Neuron (in vitro differentiated cells): Measurements from ENCODE around the gene SERPINA1.
"Not testable (repeated sequence)": the region's sequence is repeated elsewhere in the genome, so short reads cannot be mapped to it uniquely, and the experiment has no call there.

ENCODE experiments used
- H2AFZ ChIP-seq: one replicate; pipeline ENCODE4 v1.6.1; 2013; ENCODE audit warnings: low read depth, mild to moderate bottlenecking, inconsistent platforms, low read length, moderate library complexity
- H3K27me3 ChIP-seq: one replicate; pipeline ENCODE4 v1.6.1; 2013; ENCODE audit warnings: low read length; ENCODE audit not compliant: insufficient read depth
- H3K36me3 ChIP-seq: one replicate; pipeline ENCODE4 v1.6.1; 2013; ENCODE audit warnings: low read length; ENCODE audit not compliant: insufficient read depth
- H3K4me1 ChIP-seq: one replicate; pipeline ENCODE4 v1.6.1; 2013; ENCODE audit warnings: low read length; ENCODE audit not compliant: insufficient read depth
- H3K4me3 ChIP-seq: 2 replicates; pipeline ENCODE4 v1.5.1; 2013; ENCODE audit warnings: mild to moderate bottlenecking, low read length, moderate library complexity
- H3K9me3 ChIP-seq: one replicate; pipeline ENCODE4 v1.6.1; 2013; ENCODE audit warnings: low read length

Gene SERPINA1

DNA sequence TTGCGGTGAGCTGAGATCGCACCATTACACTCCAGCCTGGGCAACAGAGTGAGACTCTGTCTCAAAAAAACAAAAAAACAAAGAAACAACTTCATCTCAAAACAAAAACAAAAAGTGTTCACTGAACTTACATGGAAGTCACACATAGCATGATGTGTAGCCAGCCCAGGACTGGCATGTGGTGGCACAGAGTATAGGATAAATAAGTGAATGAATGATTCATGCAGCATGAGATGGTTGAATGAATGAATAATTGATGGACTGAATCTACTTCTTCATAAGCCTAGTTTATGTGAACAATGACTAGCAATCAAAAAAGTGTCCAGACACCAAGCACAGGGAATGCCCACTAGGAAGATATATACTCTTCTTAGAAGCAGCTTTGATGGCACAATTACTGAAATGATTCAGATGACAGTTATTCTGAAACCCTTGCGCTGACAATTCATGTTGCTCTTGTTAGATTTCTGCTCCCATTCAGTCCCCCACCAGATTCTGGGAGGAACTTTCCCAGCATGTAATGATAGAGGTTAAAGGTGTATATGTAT is 33.7 kb downstream of the SERPINA1 start:
- no peaks in the 10 kb centered on the region for H3K27me3 ChIP-seq
- H3K4me1 ChIP-seq, result no peaks in the 10 kb centered on the region
- H2AFZ ChIP-seq, result no peak overlapping the region
- no peaks in the 10 kb centered on the region for H3K36me3 ChIP-seq
- no peak overlapping the region for H3K4me3 ChIP-seq
- H3K9me3 ChIP-seq, result no peaks in the 10 kb centered on the region

DNA sequence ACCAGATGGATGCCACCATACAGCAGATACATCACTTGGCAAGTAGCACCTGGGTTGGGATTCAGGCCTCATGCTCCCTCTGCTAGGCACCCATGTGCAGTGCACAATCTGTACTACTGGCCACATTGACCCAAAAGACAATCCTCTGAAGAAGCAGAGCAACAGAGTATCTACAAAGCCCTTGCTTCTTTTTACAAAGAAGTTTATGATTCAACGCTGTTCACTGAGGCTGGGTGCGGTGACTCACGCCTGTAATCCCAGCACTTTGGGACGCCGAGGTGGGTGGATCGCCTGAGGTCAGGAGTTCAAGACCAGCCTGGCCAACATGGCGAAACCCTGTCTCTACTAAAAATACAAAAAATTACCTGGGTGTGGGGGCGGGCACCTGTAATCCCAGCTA is 34.2 kb downstream of the SERPINA1 start:
- H3K36me3 ChIP-seq, H3K9me3 ChIP-seq, H3K4me3 ChIP-seq, H3K4me1 ChIP-seq, H2AFZ ChIP-seq, H3K27me3 ChIP-seq: not testable (repeated sequence)

DNA sequence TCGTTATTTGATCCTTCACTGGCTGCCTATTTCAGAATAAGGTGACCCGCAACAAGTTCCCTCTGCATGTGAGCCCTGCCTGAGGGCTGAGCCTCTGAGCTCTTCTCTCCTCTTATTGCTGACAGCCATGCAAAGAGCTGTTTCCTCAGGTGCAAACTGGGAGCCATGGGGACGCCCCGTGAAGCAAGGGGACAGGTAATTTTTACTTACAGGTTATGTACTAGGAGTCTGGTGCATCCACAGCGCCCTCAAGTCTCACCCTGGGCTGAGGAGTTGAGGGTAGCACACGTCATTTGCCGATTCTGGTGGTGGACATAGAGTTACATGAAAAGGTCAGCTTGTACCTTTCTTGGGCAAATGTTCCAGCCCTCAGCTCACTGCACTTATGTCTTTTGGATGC is 39.1 kb downstream of the SERPINA1 start:
- Histone ChIP-seq H3K27me3 (no peaks in the 10 kb centered on the region), H3K9me3 (no peaks in the 10 kb centered on the region), H2AFZ (no peak overlapping the region), H3K36me3 (no peaks in the 10 kb centered on the region), H3K4me1 (no peaks in the 10 kb centered on the region), H3K4me3 (no peak overlapping the region)

DNA sequence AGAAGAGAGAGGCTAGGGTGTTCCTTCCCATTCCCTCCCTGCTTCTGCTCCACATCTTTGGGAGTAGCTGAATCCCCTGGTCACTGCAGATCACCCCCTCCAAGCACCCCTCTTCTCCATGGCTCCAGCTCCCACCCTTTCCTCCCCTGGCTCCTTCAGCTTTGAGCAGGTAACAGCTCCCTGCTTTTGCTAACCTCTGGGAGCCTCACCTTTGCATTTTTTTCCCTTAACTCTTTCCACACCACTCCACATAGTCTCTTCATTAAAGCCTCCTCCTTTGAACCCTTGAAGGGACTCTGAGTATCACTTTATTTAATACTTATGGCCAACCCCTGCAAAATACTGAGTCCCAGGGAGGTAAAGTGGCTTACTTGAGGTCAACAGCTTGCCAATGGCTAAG is 39.6 kb downstream of the SERPINA1 start:
- H3K9me3 ChIP-seq, result no peaks in the 10 kb centered on the region
- H3K4me3 ChIP-seq, result no peak overlapping the region
- H2AFZ ChIP-seq, result no peak overlapping the region
- no peaks in the 10 kb centered on the region for H3K36me3 ChIP-seq
- no peaks in the 10 kb centered on the region for H3K4me1 ChIP-seq
- H3K27me3 ChIP-seq, result no peaks in the 10 kb centered on the region

DNA sequence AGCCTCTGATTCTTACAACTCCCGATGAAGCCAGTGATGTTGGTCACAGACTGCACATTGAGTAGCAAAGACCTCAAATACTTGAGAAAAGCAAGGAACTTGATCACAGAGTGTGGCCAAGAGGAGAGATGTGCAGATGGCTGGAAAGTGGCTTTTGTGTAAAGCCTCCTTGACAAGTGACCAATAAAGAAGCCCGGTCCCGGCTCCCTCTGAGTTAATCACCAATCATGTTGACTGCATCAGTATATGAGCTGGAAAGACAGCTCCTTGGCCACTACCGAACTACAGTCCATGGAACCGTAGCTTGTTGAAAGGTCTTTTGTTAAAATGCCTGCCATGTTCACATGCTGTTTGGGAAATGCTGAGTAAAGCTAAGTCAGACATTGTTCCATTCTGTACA is 41.6 kb downstream of the SERPINA1 start:
- Histone ChIP-seq H3K27me3 (no peaks in the 10 kb centered on the region), H3K9me3 (no peaks in the 10 kb centered on the region), H3K4me1 (no peaks in the 10 kb centered on the region), H3K4me3 (no peak overlapping the region), H3K36me3 (no peaks in the 10 kb centered on the region), H2AFZ (no peak overlapping the region)

DNA sequence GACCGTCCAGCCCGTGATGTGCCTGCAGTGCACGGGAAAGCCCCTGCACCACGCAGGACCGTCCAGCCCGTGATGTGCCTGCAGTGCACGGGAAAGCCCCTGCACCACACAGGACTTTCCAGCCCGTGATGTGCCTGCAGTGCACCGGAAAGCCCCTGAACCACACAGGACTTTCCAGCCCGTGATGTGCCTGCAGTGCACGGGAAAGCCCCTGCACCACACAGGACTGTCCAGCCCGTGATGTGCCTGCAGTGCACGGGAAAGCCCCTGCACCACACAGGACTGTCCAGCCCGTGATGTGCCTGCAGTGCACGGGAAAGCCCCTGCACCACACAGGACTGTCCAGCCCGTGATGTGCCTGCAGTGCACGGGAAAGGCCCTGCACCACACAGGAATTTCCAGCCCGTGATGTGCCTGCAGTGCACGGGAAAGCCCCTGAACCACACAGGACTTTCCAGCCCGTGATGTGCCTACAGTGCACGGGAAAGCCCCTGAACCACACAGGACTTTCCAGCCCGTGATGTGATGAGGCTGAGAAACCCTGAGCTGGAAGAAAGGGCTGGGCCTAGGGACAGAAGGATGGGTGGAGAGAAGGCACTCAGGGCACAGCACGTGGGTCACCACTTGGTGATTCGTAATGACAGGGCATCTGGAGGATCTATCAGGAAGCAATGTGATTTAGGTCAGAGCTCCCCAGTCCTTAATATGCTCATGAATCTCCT is 42.2 kb downstream of the SERPINA1 start:
- not testable (repeated sequence) for H3K9me3 ChIP-seq, H3K4me3 ChIP-seq, H3K27me3 ChIP-seq, H2AFZ ChIP-seq, H3K36me3 ChIP-seq, H3K4me1 ChIP-seq

DNA sequence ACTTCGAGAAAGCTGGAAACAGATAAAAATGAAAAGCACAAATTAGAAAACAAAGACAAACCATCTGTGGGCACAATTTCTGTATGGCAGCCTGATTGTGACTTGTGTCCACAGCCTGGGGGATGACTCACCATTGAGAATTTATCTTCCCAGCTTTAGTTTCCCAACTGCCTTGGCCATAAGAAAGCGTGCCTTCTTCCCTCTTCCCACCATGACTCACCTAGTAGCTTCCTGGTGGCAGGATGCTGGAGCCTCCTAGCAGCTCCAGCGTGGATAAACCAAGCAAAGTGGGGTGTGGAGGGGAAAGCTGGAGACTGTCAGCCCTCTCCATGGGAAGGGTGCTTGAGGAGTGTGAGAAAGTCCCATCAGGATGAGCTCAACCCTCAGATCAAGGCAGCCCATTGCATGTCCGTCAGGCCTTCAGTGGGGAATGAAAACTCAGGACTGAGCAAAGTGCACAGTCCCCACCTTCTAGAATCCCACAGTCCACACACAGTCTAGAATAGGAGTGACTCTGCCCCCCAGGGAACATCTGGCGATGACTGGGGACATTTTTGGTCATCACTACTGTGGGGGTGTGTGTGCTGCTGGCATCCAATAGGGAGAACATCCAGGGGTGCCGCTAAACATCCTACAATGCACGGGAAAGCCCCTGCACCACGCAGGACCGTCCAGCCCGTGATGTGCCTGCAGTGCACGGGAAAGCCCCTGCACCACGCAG is 42.9 kb downstream of the SERPINA1 start:
- no peak overlapping the region for H3K4me3 ChIP-seq
- no peak overlapping the region for H2AFZ ChIP-seq
- H3K4me1 ChIP-seq, result no peaks in the 10 kb centered on the region
- no peaks in the 10 kb centered on the region for H3K36me3 ChIP-seq
- no peaks in the 10 kb centered on the region for H3K9me3 ChIP-seq
- H3K27me3 ChIP-seq, result no peaks in the 10 kb centered on the region

DNA sequence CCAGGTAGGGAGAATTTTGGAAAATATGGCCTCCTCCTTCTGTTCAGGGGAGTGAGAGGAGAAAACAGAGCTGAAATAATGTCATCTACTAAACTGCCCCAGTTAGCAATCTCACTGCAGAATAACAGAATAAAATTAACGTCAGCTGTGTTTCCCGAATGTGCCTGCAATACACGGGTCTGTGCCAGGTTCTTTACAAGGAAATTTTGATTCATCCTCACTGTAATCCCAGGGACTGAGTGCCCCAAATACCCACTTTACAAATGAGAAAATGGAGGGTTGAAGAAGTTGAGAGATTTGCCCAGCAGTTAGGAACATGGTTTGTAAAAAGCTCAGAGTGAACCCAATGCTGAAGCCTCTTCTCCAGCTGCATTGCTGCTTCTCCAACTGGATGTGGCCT is 44.0 kb downstream of the SERPINA1 start:
- Histone ChIP-seq H2AFZ (no peak overlapping the region), H3K4me3 (no peak overlapping the region), H3K9me3 (no peaks in the 10 kb centered on the region), H3K4me1 (no peaks in the 10 kb centered on the region), H3K27me3 (no peaks in the 10 kb centered on the region), H3K36me3 (no peaks in the 10 kb centered on the region)

DNA sequence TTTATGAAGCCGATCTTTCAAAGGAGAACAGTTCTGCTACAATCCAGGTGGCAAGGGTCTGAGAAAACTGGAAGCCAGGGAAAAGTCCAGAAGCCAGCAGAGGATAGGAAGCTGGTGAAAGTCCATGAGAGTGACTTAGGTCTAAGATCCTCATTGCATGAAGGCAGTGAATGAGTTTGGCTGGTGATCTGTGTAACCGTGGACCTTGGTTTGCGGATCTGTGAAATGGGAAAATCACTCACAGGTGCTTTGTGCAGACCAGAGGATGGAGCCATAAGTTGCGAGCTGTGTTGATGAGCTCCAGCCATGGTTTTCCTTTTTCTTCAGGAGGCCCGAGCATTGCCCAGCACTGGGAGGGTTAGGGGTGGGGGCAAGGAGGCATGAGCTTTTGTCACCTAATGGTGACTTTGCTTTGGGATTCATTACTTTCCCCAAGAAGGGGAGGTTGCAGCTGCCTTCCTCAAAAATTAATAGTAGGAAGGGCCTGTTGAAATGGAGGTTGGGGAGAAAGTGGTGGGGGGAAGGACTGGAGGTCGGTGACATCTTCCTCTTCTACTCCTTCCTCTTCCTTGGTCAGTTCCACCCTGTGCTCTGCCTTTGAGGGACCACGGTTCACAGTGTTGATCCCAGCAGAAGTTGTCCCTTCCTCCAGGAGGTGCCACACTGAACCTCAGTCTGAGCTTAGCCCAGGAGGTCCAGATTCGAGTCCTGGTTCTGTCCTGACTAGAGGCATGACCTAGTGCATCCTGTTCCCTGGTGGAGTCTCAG is 45.0 kb downstream of the SERPINA1 start:
- Histone ChIP-seq H3K27me3 (no peaks in the 10 kb centered on the region), H3K4me3 (no peak overlapping the region), H3K9me3 (no peaks in the 10 kb centered on the region), H3K36me3 (no peaks in the 10 kb centered on the region), H2AFZ (no peak overlapping the region), H3K4me1 (no peaks in the 10 kb centered on the region)

DNA sequence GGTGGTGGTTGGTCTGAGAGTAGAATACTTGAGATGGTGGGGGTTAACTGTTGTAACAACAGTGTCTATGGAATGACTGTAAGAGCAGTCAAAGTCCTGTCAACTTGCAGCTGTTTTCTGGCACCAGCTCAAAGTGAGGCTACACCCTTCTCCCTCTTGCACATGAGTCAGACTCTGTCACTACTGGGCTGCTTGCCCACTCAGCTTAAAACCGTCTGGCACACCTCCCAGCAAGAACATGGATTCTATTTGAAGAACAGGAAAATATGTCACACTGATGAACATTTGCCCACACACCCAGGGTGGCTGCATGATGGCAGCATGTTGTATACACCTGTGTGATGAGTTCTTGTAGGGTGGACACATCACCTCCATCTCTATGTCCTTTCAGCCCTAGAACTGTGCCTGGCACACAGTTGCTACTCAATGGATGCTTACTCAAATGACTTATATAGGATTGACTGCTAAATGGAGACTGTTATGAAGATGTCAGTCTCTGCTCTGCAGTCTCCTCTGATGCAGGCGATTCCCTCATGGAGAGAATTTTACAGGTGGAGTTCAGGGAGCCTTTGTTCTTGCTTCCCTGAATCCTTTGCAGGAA is 46.0 kb downstream of the SERPINA1 start:
- H3K9me3 ChIP-seq, result no peaks in the 10 kb centered on the region
- H3K4me1 ChIP-seq, result no peaks in the 10 kb centered on the region
- no peak overlapping the region for H3K4me3 ChIP-seq
- H3K27me3 ChIP-seq, result no peaks in the 10 kb centered on the region
- no peaks in the 10 kb centered on the region for H3K36me3 ChIP-seq
- no peak overlapping the region for H2AFZ ChIP-seq

DNA sequence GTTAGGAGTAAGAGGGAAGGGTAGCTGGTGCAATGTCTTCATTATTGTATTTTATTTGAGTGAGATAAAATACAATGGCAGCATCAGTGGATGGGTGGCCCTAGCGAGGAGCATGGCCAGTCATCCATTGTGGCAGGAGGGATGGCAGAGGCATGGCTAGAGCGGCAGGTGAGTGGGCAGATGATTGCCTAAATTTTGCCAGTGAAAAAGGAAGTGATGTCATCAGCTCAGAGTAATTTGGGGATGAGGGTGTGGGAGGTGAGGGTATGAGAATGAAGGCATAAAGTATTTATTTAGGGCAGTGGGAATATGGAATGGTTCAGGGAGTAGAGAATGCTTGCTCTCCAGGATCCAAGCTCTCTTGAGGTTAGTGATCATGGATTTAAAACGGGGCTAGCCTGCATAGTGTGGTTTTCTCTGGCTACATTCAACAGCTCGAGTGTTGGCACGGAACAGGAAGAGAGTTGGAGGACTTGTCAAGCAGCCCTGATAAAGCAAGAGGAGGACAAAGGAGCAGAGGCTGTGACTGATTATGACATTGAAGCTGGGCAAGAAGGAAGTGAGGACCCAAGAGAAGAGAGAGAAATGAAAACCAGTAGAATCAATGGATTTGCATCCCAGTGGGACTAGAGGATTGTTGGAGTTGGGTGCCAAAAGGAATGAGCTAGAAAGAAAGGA is 46.6 kb downstream of the SERPINA1 start:
- Histone ChIP-seq H3K9me3 (no peaks in the 10 kb centered on the region), H3K36me3 (no peaks in the 10 kb centered on the region), H2AFZ (no peak overlapping the region), H3K27me3 (no peaks in the 10 kb centered on the region), H3K4me1 (no peaks in the 10 kb centered on the region), H3K4me3 (no peak overlapping the region)

DNA sequence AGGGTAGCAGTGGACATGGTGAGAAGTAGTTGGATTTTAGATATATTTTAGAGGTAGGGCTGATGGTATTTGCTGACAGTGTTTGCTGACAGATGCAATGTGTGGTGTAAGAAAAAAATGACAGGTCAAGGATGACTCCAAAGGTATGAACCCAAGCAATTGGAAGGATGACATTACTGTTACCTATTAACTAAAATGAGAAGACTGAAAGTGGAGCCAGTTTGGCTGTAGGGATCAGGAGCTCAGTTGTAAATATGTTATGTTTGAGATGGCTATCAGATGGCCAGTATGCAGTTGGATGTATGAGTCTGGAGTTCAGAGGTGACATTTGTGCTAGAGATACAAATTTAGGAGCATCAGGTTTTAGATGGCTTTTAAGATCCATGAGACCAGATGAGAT is 47.9 kb downstream of the SERPINA1 start:
- Histone ChIP-seq H3K4me3 (no peak overlapping the region), H3K36me3 (no peaks in the 10 kb centered on the region), H3K4me1 (no peaks in the 10 kb centered on the region), H3K9me3 (no peaks in the 10 kb centered on the region), H3K27me3 (no peaks in the 10 kb centered on the region), H2AFZ (no peak overlapping the region)
